Sigmoid colon (tissue), 7 donors: ENCODE results near the gene PPP1CB. TPM values are rescaled to one million over a fixed set of nuclear protein-coding genes. Genes with fewer than 3 reads are reported as not detected.

Experiments used
- DNase-seq: peaks from one replicate; pipeline ENCODE4 v3.0.0-alpha.2; 2019
- H3K27ac ChIP-seq, 4 donors: fragments of 200-600 bp; sonication (generic); one replicate each; pipeline ENCODE4 v1.5.1; 2016 to 2019; ENCODE audit warnings: mild to moderate bottlenecking in 1 of 4
- H3K27me3 ChIP-seq, 3 donors: fragments of 200-600 bp; sonication (generic); one replicate each; pipeline ENCODE4 v1.5.1; 2019; ENCODE audit warnings: mild to moderate bottlenecking in 1 of 3
- H3K36me3 ChIP-seq, 4 donors: fragments of 200-600 bp; sonication (generic); one replicate each; pipeline ENCODE4 v1.5.1; 2016 to 2019
- H3K4me1 ChIP-seq, 4 donors: fragments of 200-600 bp; sonication (generic); one replicate each; pipeline ENCODE4 v1.5.1; 2017 to 2019
- H3K4me3 ChIP-seq, 4 donors: fragments of 200-600 bp; sonication (generic); one replicate each; pipeline ENCODE4 v1.5.1; 2017 to 2019; ENCODE audit warnings: mild to moderate bottlenecking in 2 of 4, moderate library complexity in 1 of 4
- H3K9me3 ChIP-seq, 4 donors: fragments of 200-600 bp in 3 of 4; sonication (generic) in 3 of 4; one replicate each; pipeline versions ENCODE4 v1.5.1 to v1.6.1; 2013 to 2019
- CTCF ChIP-seq, 4 experiments: fragments of 450-650 bp in 3 of 4; fragments of 200-600 bp in 1 of 4; IDR thresholded peaks; one replicate each; pipeline ENCODE4 v1.5.1; 2016 to 2019; ENCODE audit warnings: antibody characterized with exemption in 4 of 4, mild to moderate bottlenecking in 3 of 4, moderate library complexity in 2 of 4
- EP300 ChIP-seq, 4 donors: sonication (generic); formaldehyde crosslinking; IDR thresholded peaks; one replicate each; pipeline ENCODE4 v1.6.1; 2017; ENCODE audit warnings: antibody characterized with exemption in 4 of 4
- POLR2A ChIP-seq, 2 donors: fragments of 450-650 bp; IDR thresholded peaks; one replicate each; pipeline ENCODE4 v1.6.1; 2016; ENCODE audit warnings: antibody characterized with exemption in 2 of 2, mild to moderate bottlenecking in 2 of 2, moderate library complexity in 2 of 2
- POLR2AphosphoS5 ChIP-seq, 4 donors: sonication (generic); formaldehyde crosslinking; IDR thresholded peaks; one replicate each; pipeline ENCODE4 v1.6.1; 2017; ENCODE audit warnings: antibody characterized with exemption in 4 of 4
- WGBS, 2 donors: extraction: QIAGEN DNeasy Blood & Tissue Kit; methylation state at CpG; one replicate each; pipeline ENCODE4 v1.1.7; 2013; 5-methylcytosine and 5-hydroxymethylcytosine counted together
- intact Hi-C: fragments of 100-400 bp; cut with DNase I; formaldehyde crosslinking; loops from one replicate; pipeline ENCODE4 v1.15.1; 2023
- polyA plus RNA-seq, 3 donors: library from polyadenylated mRNA; stranded (reverse); fragments of 200-250 nt; gene quantifications; one replicate each; pipeline ENCODE4 v1.2.3, GENCODE V29; 2013
- total RNA-seq, 4 donors: library from RNA; depleted of rRNA; stranded (reverse); fragments of >200 nt; gene quantifications; one replicate each; pipeline ENCODE4 v1.1.0, GENCODE V29; 2016
- donor health status: healthy with polysubstance abuse.
- donor health status: Bipolar disorder and iron deficiency.
- donor health status: healthy.

Gene PPP1CB
- total and polyA plus RNA-seq, 7 donors, result 88.7 to 567 (median 446) TPM

GRCh38 chr2:28752631-28753376 lies 1.2 kb downstream of the PPP1CB start:
- intact Hi-C loops, result loop anchor here (1.0 to 5.0 kb wide), 5 partner anchors 71 to 186 kb away; partner anchors contain the start of gene TRMT61B
- no peaks in the 10 kb centered on the region for H3K36me3 ChIP-seq
- H3K27ac ChIP-seq, result peak overlapping the region; percentile 99 to 100 (median 100)
- peaks cover 0 to 57% (median 50%) of the 10 kb centered on the region in 4 donors for H3K4me1 ChIP-seq
- no peak for TF ChIP-seq EP300 (IDR thresholded peaks at IDR 0.05)
- no peak for TF ChIP-seq POLR2A (IDR thresholded peaks at IDR 0.05)
- no peak for TF ChIP-seq POLR2AphosphoS5 (IDR thresholded peaks at IDR 0.05)
- TF ChIP-seq CTCF (IDR thresholded peaks at IDR 0.05), result no peak
- WGBS, 2 donors, result 1% methylated on average over 14 of the region's 14 CpGs
- peak overlapping the region; percentile 91 to 99 (median 92) for H3K4me3 ChIP-seq
- no peaks in the 10 kb centered on the region for H3K27me3 ChIP-seq
- no peaks in the 10 kb centered on the region for H3K9me3 ChIP-seq
- no peak for DNase-seq

GRCh38 chr2:28754321-28754720 lies 2.7 kb downstream of the PPP1CB start:
- TF ChIP-seq EP300 (IDR thresholded peaks at IDR 0.05), result no peak
- no peak for TF ChIP-seq CTCF (IDR thresholded peaks at IDR 0.05)
- no peak for TF ChIP-seq POLR2A (IDR thresholded peaks at IDR 0.05)
- TF ChIP-seq POLR2AphosphoS5 (IDR thresholded peaks at IDR 0.05), result peak in 1 of 4 donors; percentile 16
- H3K27ac ChIP-seq, result peak overlapping the region; percentile 99 to 100 (median 100)
- H3K27me3 ChIP-seq, result no peaks in the 10 kb centered on the region
- 26 to 41% methylated on average over 4 of the region's 4 CpGs for WGBS, 2 donors
- H3K4me3 ChIP-seq, result peak overlapping the region in 3 of 4 donors; percentile 91 to 93 (median 92)
- intact Hi-C loops, result loop anchor here (5.0 kb wide), 2 partner anchors 72 to 118 kb away; partner anchors contain the start of gene TRMT61B
- H3K4me1 ChIP-seq, result peaks cover 0 to 71% (median 63%) of the 10 kb centered on the region in 4 donors
- H3K9me3 ChIP-seq, result no peaks in the 10 kb centered on the region
- DNase-seq, result no peak
- no peaks in the 10 kb centered on the region for H3K36me3 ChIP-seq

- TF ChIP-seq POLR2AphosphoS5 (IDR thresholded peaks at IDR 0.05) (no peak), EP300 (IDR thresholded peaks at IDR 0.05) (no peak), POLR2A (IDR thresholded peaks at IDR 0.05) (no peak), CTCF (IDR thresholded peaks at IDR 0.05) (no peak)
- peaks cover 0 to 66% (median 64%) of the 10 kb centered on the region in 4 donors for H3K4me1 ChIP-seq
- no peak for DNase-seq
- H3K27ac ChIP-seq, result peak overlapping the region; percentile 99 to 100 (median 100)
- WGBS, 2 donors, result 58 to 75% methylated on average over 3 of the region's 3 CpGs
- intact Hi-C loops, result no loop called here
- H3K9me3 ChIP-seq, result no peaks in the 10 kb centered on the region
- H3K36me3 ChIP-seq, result peaks cover 0 to 8% (median 0%) of the 10 kb centered on the region in 4 donors
- peak overlapping the region in 3 of 4 donors; percentile 91 to 93 (median 92) for H3K4me3 ChIP-seq
- no peaks in the 10 kb centered on the region for H3K27me3 ChIP-seq
Observed at GRCh38 chr2:28755421-28755820, 3.8 kb downstream of the PPP1CB start.

- 62 to 84% methylated on average over 2 of the region's 2 CpGs for whole genome bisulfite sequencing, 2 donors
- Histone ChIP-seq H3K4me3 (no peak overlapping the region), H3K4me1 (peaks cover 0 to 91% (median 82%) of the 10 kb centered on the region in 4 donors), H3K27me3 (no peaks in the 10 kb centered on the region), H3K36me3 (peaks cover 0 to 21% (median 0%) of the 10 kb centered on the region in 4 donors), H3K9me3 (no peaks in the 10 kb centered on the region), H3K27ac (peak overlapping the region in 1 of 4 donors; percentile 100)
- intact Hi-C loops, result no loop called here
- no peak for TF ChIP-seq CTCF (IDR thresholded peaks at IDR 0.05)
- TF ChIP-seq EP300 (IDR thresholded peaks at IDR 0.05), result no peak
- no peak for TF ChIP-seq POLR2AphosphoS5 (IDR thresholded peaks at IDR 0.05)
- no peak for TF ChIP-seq POLR2A (IDR thresholded peaks at IDR 0.05)
- no peak for DNase-seq
Observed at GRCh38 chr2:28758459-28758858, 6.8 kb downstream of the PPP1CB start.
